Peyer's patch (tissue), 4 donors: ENCODE measurements around the gene ASPG.

ENCODE experiments used
- CTCF ChIP-seq, 6 experiments: fragments of 450-650 bp in 4 of 6; fragments of 200-600 bp in 2 of 6; sonication (generic) in 1 of 6; IDR thresholded peaks; one replicate each; pipeline ENCODE4 v1.5.1; 2017 to 2019; ENCODE audit warnings: antibody characterized with exemption in 6 of 6, mild to moderate bottlenecking in 3 of 6, moderate library complexity in 1 of 6
- POLR2A ChIP-seq, 2 donors: fragments of 450-650 bp; IDR thresholded peaks; one replicate each; pipeline ENCODE4 v1.5.1; 2017; ENCODE audit warnings: antibody characterized with exemption in 2 of 2, mild to moderate bottlenecking in 2 of 2, moderate library complexity in 2 of 2

- TF ChIP-seq CTCF (IDR thresholded peaks at IDR 0.05), result no peak
- TF ChIP-seq POLR2A (IDR thresholded peaks at IDR 0.05), result no peak
Measured at GRCh38 chr14:104135904-104136471, 50.5 kb downstream of the ASPG start.
